Hematopoietic multipotent progenitor cell treated with erythropoietin and hydrocortisone succinate and interleukin-3 and kit ligand, for 8 days (in vitro differentiated cells): ENCODE data around the gene NDRG2.
"Not testable (repeated sequence)": the region's sequence is repeated elsewhere in the genome, so short reads cannot be mapped to it uniquely, and the experiment has no call there.

Experiments
- DNase-seq: peaks from one replicate; pipeline ENCODE4 v3.0.0-alpha.2; 2015

The NDRG2 gene

GRCh38 chr14:21033133-21033698 is 8.4 kb upstream of the NDRG2 start:
- no peak for DNase-seq

- no peak for DNase-seq
These were observed 7.7 kb upstream of the NDRG2 start for GRCh38 chr14:21032326-21033132.

GRCh38 chr14:21030531-21030930 is 5.7 kb upstream of the NDRG2 start:
- no peak for DNase-seq

GRCh38 chr14:21029917-21030316 is 5.1 kb upstream of the NDRG2 start, which contains the start of gene TPPP2:
TPPP2 (plus strand) TSS chr14:21030217; CDS start chr14:21030582, 365 bp downstream.
- DNase-seq, result no peak

GRCh38 chr14:21026988-21027315 is 2.1 kb upstream of the NDRG2 start:
- no peak for DNase-seq

- no peak for DNase-seq
These were observed 1.6 kb upstream of the NDRG2 start for GRCh38 chr14:21026274-21026987.

- DNase-seq, result no peak
These were observed 761 bp upstream of the NDRG2 start for GRCh38 chr14:21025371-21026273.

GRCh38 chr14:21023817-21024584 is 860 bp downstream of the NDRG2 start:
- no peak for DNase-seq

GRCh38 chr14:21023174-21023573 is 1.7 kb downstream of the NDRG2 start:
- DNase-seq, result no peak

- no peak for DNase-seq
These were observed 2.2 kb downstream of the NDRG2 start for GRCh38 chr14:21022686-21023085.

- no peak for DNase-seq
These were observed 3.8 kb downstream of the NDRG2 start for GRCh38 chr14:21020977-21021545.

GRCh38 chr14:21019366-21019765 is 5.5 kb downstream of the NDRG2 start:
- no peak for DNase-seq

- DNase-seq, result no peak
These were observed 6.1 kb downstream of the NDRG2 start for GRCh38 chr14:21018781-21019180.

GRCh38 chr14:21018286-21018685 is 6.6 kb downstream of the NDRG2 start:
- no peak for DNase-seq

- no peak for DNase-seq
These were observed 7.2 kb downstream of the NDRG2 start for GRCh38 chr14:21017528-21018245.

- DNase-seq, result peak; percentile 22
These were observed 8.3 kb downstream of the NDRG2 start for GRCh38 chr14:21016413-21017190.

GRCh38 chr14:21015312-21015711 is 9.5 kb downstream of the NDRG2 start:
- DNase-seq, result no peak

- peak; percentile 87 for DNase-seq
These were observed 10.1 kb downstream of the NDRG2 start for GRCh38 chr14:21014761-21015190.

- DNase-seq, result no peak
These were observed 13.7 kb downstream of the NDRG2 start for GRCh38 chr14:21011136-21011535.

- not testable (repeated sequence) for DNase-seq
These were observed 15.1 kb downstream of the NDRG2 start for GRCh38 chr14:21009721-21010120.
